ENCODE results near the gene GSG1L2.

- no peak for TF ChIP-seq POLR2AphosphoS5 (IDR thresholded peaks at IDR 0.05)
- TF ChIP-seq EP300 (IDR thresholded peaks at IDR 0.05) = no peak
Observed at GRCh38 chr17:9776911-9777310, 45.0 kb downstream of the GSG1L2 start.

All from sigmoid colon (tissue), 4 donors.